GM19467 (cell line): ENCODE data around the gene SYT1.
"Not testable (repeated sequence)": the region's sequence is repeated elsewhere in the genome, so short reads cannot be mapped to it uniquely, and the experiment has no call there.

Experiments used
- ATAC-seq: cut with Tn5 transposase; IDR thresholded peaks from one replicate; pipeline ENCODE4 v1.9.1; 2021; ENCODE audit warnings: mild to moderate bottlenecking, moderate library complexity; ENCODE audit not compliant: unreplicated experiment

Gene SYT1

DNA sequence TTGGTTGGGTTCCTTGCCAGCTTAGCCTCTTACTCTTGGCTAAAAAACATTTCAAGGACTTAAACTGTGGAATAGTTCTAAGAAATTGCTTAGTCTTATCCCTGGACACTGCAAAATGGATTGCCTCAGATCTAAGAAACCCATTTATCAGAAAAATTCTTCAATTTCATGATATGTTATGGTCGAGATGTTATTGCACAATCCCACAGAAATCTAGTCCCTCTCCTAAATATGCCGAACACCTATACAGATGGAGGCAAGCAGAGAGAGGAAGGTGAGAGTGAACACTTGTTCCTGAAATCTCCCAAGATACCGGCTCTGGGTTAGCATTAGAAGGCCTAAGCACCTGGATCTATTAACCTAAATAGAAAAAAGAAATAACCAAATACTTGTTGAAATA, 559.0 kb downstream of the SYT1 start:
- ATAC-seq: no peak

DNA sequence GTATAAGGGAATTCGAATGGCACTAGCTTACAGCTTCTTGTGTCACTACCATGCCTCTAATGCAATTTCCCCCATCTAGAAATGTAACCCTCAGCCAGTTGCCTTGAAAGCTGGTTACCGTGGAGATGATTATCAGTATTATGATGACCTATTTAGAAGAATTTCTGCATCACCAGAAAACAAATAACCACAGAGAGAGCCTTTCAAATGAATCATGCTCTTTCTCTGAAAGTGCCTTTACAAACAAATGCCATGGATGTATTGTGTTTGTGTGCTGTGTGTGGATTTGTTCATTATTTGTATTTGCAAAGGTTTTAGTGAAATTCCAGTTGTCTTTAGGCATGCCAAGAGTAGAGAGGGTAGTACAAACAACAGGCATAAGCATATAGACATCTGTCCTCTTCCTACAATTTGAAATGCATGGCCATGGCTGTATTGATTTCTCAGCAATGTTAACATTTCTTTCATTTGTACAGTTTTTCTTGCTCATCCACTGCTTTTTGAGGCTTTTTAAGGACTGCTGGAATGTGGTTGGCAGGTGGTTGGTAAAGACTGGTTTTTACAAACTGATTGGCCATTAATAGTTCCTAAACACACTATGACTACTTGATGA, 559.6 kb downstream of the SYT1 start:
- no peak for ATAC-seq

DNA sequence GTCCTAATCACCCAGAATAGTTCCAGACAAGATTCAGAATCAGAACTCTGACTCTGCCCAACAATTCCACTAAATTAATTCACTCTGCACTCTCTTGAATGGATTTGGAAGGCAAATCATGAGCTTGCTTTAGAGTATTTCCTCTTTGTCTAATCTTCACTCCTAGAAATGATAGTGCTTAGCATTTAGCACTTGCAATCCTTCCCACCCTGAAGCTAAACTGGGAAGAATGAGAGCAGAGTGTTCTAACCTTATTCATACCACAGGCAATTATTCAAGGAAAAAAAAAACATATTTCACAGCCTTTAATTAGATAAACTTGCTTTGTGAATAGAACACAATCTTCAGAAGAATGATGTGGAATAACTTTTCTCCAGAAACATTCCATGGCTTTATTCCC, 561.5 kb downstream of the SYT1 start:
- no peak for ATAC-seq

DNA sequence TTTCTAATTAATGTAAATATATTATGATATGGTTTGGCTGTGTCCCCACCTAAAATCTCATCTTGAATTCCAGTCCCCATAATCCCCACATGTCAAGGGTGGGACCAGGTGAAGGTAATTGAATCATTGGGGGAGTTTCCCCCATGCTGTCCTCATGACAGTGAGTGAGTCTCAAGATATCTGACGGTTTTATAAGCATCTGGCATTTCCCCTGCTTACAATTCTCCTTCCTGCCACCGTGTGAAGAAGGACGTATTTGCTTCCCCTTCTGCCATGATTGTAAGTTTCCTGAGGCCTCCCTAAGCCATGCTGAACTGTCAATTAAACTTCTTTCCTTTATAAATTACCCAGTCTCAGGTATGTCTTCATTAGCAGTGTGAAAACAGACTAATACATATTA, 562.2 kb downstream of the SYT1 start:
- not testable (repeated sequence) for ATAC-seq

DNA sequence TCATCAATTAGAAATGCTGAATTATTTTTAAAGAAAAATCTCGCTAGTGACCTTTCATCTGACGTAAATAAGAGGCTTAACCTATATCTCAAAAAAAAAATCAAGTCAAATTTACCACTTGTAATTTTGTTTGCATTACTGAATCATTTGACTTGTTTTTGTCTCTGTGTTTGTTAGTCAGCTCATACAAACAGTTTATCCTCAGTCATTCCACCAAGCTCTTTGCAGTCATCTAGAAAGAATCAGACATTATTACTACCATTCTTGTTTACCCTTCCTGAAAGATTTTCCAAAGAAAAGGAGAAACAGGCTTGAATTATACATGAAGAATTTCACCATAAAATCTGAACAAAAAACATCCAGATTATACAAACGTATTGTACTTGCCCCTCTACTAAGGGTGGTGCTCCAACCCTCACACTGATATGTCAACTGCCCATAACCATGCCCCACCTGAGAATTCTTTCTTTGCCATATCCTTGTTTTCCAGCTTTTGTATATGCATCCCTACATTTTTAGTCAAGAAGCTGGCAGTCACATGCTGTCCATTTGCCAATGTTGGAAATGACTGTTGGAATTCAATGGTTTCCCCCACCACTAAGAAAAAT, 569.0 kb downstream of the SYT1 start:
- no peak for ATAC-seq

DNA sequence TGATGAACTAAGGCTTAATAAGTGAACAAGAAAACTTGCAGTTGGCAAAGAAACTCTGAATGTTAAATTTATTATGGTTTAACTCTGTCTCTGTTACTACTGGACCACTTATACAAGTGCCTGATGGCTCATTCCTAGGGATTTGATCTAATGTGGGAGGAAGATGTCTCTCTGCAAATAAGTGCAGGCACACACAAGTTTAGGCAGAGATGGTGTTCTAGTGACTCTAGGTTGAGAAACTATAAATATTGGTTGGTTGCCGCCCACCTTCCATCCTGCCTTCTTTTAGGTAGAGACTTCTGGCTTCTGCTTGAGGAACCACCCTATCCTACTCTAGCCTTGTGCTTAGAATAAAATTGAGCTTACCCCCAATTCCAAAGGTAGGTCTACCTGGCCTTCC, 570.0 kb downstream of the SYT1 start:
- no peak for ATAC-seq

DNA sequence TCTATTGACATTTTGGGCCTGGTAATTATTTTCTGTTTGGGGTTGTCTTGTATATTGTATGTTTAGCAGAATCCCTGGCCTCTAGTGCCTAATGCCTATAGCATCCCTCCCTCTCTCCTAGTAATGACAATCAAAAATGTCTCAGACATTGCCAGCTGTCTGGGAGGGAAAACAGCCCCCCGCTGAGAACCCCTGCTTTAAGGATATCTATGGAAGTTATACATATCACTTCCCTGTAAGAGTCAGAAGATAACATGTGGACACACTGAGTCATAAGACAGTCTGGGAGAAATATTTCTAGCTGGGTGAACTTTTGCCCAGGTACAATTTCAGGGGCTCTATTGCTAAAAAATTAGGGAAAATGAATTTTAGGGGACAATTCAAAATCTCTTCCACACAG, 571.2 kb downstream of the SYT1 start:
- ATAC-seq: no peak

DNA sequence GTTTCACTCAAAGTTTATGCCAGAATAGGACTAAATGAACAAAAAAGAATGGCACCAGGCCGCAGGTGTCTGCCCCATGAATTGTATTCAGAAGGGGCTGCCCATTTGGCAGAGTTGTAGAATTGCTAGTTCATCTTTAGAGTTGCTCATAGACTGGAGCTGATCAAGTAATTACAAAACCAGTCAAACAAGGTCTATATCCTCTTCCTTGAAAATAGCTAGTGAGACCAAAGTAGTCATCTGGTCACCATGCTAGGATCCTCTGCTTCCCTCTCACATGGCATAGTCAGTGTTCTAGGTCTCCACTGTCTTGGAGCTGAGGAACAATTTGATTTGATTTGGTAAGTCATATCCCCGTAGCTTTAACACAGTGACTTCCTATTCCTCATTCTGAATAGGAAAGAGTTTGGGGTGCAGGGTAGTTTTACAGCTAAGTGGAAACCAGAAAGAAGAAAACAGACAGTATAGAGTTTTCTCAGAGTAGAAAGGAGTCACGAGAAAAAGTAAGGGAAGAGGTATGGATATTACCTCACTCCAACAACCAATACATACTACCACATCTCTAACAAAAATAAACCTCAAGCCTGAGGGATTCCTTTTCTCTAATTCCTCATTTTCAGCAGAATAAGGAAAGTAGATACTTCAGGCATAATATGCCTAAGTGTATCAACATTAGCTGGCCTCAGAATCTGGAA, 574.1 kb downstream of the SYT1 start:
- ATAC-seq: no peak

DNA sequence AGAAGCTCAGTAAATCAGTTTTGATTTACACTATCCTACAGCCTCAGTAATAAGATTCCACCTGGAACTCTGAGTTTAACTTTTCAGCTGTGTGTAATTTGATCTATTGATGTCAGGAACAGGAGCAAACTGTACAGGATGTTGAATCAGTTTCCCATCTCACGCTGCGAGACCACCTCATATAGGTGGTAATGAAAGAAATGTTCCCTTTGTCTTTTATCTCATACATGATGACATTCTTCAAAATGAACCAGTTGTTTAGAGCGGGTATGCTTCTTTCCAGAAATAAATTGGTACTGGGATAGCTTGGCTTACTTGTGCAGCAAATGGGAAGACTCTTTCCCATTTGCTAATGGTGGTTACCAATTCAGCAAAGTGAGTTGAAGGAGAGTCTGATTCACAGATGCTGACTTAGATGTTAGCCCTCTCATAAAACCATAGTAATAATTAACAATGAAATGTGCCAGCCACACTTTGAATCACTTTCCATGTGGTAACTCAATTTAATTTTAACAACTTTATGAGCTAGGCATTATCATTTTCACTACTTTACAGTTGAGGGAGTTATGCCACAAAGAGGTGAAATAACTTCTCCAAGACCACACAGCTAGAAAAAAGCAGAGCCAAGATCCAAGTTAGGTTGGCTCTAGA, 574.7 kb downstream of the SYT1 start:
- ATAC-seq: no peak

DNA sequence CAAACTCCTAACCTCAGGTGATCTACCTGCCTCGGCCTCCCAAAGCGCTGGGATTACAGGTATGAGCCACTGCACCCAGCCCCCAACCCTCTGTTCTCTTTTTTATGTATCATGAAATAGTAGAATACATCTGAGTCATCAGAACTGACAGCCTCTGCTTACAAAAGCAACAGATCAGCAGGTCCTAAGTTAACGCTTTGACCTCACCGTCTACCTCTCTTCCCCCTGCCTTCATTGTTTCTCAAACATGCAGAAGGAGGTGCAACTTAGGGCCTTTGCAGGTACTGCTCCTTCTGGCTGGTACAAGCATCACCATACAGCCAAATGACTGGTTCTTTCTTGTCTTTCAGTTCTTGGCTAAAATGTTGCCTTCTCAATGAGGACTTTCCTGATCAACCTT, 577.0 kb downstream of the SYT1 start:
- ATAC-seq: no peak

DNA sequence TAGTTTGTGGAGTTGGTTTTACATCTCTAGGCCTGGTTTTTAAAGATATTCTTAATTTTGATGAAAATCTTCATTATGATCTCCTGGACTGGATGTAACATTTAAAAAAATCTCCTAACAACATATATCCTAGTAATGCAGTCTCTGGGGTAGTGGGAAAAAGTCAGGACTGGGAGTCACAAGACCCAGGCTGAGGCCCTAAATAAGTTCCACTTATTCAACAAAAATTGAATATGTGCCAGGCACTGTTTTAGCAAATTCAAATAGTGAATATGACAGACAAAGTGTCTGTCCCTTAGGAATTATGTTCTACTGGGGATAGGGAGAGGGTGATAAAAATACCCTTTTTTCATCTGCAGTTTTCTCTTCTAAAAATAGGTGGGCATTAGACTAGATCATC, 577.8 kb downstream of the SYT1 start:
- ATAC-seq: no peak

DNA sequence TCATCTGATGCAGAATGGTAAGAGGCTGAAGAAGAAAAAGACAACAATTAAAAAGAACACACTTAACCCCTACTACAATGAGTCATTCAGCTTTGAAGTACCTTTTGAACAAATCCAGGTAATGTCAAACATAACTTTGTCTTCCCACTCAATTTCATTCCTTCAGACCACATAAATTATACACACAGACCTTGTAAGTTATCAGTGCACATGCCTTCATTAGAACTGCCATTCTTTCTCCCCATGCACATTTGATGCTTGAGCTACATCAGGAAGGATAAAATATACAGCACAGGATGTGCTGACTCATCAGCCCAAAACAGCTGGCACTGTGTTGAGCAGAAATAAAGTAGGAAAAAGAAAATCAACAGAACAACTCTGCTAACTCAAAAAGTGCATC, 579.5 kb downstream of the SYT1 start:
- no peak for ATAC-seq

DNA sequence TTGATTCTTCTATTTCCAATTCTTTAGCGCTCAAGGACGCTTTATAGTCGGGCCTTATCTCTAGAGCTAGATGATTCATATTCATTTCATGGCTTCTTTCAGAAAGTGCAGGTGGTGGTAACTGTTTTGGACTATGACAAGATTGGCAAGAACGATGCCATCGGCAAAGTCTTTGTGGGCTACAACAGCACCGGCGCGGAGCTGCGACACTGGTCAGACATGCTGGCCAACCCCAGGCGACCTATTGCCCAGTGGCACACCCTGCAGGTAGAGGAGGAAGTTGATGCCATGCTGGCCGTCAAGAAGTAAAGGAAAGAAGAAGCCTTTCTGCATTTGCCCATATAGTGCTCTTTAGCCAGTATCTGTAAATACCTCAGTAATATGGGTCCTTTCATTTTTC, 584.2 kb downstream of the SYT1 start:
- ATAC-seq: no peak

DNA sequence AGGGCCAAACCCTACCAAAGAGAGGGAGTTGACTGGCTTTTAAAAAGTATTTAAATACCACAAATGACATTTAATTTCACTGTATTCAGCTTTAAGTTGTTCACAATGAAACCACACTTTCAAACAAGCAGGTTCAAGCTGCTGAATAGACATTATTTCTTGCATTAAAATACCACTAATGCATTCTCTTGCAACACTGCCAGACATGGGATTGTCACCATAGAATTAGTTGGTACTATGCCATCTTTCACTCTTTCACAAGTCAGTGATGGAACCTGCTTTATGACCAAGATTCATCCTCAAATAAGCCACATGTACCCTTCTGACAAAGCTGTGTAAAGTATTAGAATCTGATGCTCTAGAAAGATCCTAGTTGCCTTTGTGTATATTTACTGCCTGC, 586.8 kb downstream of the SYT1 start:
- no peak for ATAC-seq

DNA sequence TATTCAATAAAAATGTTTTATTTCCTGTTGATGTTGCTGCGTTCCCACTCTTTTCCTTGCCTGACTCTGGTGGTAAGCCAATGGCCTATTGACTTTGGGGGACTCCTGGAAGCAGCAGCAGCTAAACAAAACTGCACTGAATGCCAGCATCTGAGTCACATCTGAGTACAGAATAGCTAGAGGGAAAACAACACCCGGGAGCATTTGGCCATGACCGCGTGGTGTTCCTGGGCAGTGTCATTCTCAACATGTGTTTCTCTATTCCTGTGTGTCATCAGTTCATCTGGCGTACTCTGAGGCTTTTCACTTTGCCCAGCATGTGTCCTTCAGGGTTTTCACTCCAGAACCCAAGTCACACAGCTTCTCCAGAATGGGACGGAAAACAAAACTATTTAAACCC, 587.4 kb downstream of the SYT1 start:
- no peak for ATAC-seq

DNA sequence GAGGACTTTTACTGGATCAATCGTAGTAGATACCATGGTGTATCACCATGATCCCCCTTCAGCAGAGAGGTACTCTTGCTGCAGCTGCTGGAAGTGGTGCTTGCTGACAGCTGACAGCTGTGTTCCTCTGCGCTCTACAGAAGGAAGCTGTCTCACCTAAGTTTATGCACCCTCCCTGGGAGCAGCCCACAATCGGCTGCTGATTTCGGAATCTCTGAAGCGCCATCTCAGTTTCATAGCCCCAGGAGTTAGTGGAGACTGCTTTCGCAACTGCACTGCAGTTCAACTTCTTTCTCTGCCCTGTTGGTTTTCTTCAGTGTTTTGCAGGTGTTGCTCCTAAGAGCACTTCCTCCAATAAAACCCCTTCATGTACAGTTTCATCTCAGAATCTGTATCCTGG, 588.3 kb downstream of the SYT1 start:
- ATAC-seq: no peak

DNA sequence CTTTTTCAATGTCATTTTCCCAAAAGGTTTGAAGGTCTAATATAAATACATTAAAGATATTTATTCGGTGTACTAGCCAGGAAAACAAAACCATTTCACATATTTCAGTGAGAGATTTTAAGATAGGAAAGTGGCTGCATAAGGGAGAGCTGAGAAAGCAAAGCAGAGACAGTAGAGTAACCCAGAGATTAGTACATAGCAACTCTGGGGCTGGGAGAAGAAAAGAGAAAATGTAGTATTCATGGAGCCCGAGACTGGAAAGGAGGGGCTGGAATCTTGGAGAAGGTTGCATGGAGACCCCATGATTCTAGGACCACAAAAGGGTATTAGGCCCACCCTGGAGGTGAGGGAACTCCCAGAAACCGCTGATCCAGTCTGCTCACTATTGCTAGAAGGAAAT, 589.2 kb downstream of the SYT1 start:
- no peak for ATAC-seq

DNA sequence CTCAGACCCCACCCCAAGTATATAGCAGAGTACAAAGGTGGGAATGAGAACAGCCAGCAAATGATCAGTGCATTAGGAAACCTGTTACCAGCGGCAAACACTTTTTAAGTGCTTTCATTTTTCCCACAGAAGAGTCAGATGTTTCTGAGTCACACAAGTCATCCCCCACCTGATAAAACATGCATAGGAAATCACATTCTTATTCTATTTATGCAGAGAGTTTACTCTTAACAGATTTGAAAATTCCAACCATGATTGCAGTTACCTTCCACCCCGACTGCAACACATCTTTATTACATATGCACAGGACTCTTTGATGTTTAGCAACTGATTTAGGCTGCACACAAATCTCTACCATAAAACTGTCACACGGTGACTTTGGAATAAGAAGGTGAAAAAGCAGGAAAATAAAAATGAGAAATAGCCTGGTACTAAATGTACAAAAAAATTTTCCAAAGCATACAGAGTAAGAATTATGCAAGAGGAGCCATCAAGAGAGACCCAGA, 589.8 kb downstream of the SYT1 start:
- no peak for ATAC-seq

DNA sequence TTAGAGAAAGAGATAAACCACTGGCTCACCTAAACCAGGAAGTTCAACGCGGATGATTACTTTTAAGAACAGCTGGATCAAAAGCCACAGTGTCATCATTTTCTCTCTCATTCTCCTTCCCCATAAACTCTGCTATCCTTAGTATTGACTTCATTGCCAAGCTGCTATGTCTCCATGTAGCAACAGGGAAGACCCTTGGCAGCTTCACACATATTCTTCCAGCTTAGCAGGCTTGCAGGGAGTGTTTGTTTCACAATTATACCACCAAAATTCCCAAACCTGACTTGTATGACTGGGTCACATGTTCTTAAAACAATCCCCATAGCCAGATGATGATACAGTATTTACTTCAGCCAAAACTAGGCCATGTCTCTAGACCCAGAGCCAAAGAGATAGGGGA, 590.7 kb downstream of the SYT1 start:
- no peak for ATAC-seq

DNA sequence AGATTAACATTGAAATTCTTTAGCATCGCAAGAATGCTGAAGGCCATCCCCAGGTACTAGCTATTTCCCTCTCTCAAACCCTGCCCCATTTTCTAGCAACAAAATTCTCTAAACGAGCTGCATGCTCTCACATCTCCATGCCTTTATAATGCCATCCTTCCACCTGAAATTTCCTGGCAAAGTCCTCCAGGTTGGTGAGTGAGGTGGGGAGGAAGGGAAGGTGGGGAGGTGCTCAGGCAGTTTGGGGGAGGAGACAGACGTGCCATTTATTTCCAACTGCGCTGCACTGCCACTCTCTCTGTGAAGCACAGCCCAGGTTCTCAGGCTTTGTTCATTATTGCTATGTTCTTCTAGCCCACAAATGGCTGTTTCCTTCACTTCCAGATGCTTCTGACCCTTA, 617.7 kb downstream of the SYT1 start:
- ATAC-seq: no peak

DNA sequence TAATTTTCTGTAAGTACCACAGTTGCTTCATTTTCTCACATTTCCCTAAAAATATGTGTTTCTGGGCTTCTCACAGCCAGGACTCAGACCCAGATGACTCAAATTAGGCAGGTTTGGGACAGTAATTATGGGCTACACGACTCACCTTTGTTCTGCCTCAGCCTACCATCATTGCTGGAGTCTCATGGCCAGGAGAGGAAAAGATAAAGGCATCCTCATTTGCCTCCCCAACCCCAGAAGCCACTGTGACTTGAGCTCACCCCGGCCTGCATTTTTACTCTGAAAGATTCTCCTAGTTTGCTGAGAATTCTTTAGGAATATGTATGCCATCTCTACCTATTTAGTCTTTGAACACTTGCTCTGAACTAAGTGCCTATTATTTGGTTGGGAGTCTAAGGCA, 618.3 kb downstream of the SYT1 start:
- no peak for ATAC-seq

DNA sequence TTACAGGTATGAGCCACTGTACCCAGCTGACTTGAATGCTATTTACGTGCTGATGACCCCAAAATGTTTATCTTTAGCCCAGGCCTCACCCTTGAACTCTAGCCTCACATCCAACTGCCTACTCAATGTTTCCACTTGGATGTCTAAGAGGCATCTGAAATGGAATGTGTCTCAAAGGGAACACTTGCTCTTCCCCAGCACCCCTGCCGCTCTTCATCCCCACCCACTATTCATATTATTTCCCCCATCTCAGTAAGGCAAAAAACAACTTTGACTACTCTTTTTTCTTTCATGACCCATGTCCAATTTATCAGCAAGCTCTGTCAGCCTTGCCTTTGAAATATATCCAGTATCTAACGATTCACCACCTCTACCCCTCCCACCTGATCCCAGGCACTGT, 621.6 kb downstream of the SYT1 start:
- ATAC-seq: no peak
